Thyroid gland (tissue), 4 donors: Measurements from ENCODE around the gene NCKAP5L. TPM values are rescaled to one million over a fixed set of nuclear protein-coding genes. Genes with fewer than 3 reads are reported as not detected.

ENCODE experiments used
- DNase-seq, 2 donors: peaks; one replicate each; pipeline ENCODE4 v3.0.0-alpha.2; 2019
- H3K27ac ChIP-seq, 3 donors: fragments of 200-600 bp; sonication (generic); 1 replicate in 2 of 3; 2 replicates in 1 of 3; pipeline ENCODE4 v1.5.1; 2016 to 2019; ENCODE audit warnings: mild to moderate bottlenecking in 1 of 3, moderate library complexity in 1 of 3
- H3K27me3 ChIP-seq: fragments of 200-600 bp; sonication (generic); one replicate; pipeline ENCODE4 v1.5.1; 2019
- H3K36me3 ChIP-seq, 2 donors: fragments of 200-600 bp; sonication (generic); one replicate each; pipeline ENCODE4 v1.5.1; 2016 to 2019
- H3K4me1 ChIP-seq, 2 donors: fragments of 200-600 bp; sonication (generic); one replicate each; pipeline ENCODE4 v1.5.1; 2017 to 2019
- H3K4me3 ChIP-seq, 3 donors: fragments of 200-600 bp; sonication (generic); replicated peaks in 1 of 3; 1 replicate in 2 of 3; 2 replicates in 1 of 3; pipeline ENCODE4 v1.5.1; 2016; ENCODE audit warnings: mild to moderate bottlenecking in 1 of 3
- H3K9me3 ChIP-seq: fragments of 200-600 bp; sonication (generic); one replicate; pipeline ENCODE4 v1.5.1; 2017
- CTCF ChIP-seq, 6 experiments: fragments of 200-600 bp in 3 of 6; fragments of 450-650 bp in 3 of 6; sonication (generic) in 3 of 6; IDR thresholded peaks; one replicate each; pipeline ENCODE4 v1.5.1; 2016 to 2019; ENCODE audit warnings: antibody characterized with exemption in 6 of 6, mild to moderate bottlenecking in 2 of 6, inconsistent platforms in 1 of 6, moderate library complexity in 1 of 6
- POLR2A ChIP-seq, 2 donors: fragments of 450-650 bp; IDR thresholded peaks; one replicate each; pipeline ENCODE4 v1.6.1; 2017; ENCODE audit warnings: antibody characterized with exemption in 2 of 2, mild to moderate bottlenecking in 2 of 2, moderate library complexity in 1 of 2
- WGBS, 2 donors: methylation state at CpG; one replicate each; pipeline ENCODE4 v1.1.5; 2017; 5-methylcytosine and 5-hydroxymethylcytosine counted together
- intact Hi-C: fragments of 100-400 bp; cut with DNase I; formaldehyde crosslinking; loops from one replicate; pipeline ENCODE4 v1.15.1; 2023
- total RNA-seq, 4 donors: library from RNA; depleted of rRNA; stranded (reverse); fragments of >200 nt; gene quantifications; one replicate each; pipeline ENCODE4 v1.2.3, GENCODE V29; 2016

Gene NCKAP5L
- total RNA-seq, 4 donors from 2014 or later, result 14.1 to 33.7 (median 16.3) TPM

- 50 to 60% methylated on average over 11 of the region's 11 CpGs for WGBS, 2 donors
- Histone ChIP-seq H3K4me3 (no peak overlapping the region), H3K27me3 (no peaks in the 10 kb centered on the region), H3K9me3 (no peaks in the 10 kb centered on the region), H3K4me1 (peaks cover 29 to 56% of the 10 kb centered on the region in 2 donors), H3K36me3 (no peaks in the 10 kb centered on the region), H3K27ac (peak overlapping the region in 1 of 3 donors; percentile 51)
- DNase-seq, result peak in 1 of 2 donors; percentile 15
- intact Hi-C loops, result loop anchor here (5.0 to 10.0 kb wide), 2 partner anchors 100 to 187 kb away; partner anchors contain the start of gene ASIC1
- TF ChIP-seq POLR2A (IDR thresholded peaks at IDR 0.05) (no peak), CTCF (IDR thresholded peaks at IDR 0.05) (no peak)
Observed at GRCh38 chr12:49867570-49868341, 39.5 kb upstream of the NCKAP5L start.

GRCh38 chr12:49866859-49867569 lies 38.8 kb upstream of the NCKAP5L start:
- H3K27me3 ChIP-seq, result no peaks in the 10 kb centered on the region
- H3K27ac ChIP-seq, result no peak overlapping the region
- H3K4me3 ChIP-seq, result no peak overlapping the region
- intact Hi-C loops, result loop anchor here (5.0 to 10.0 kb wide), 2 partner anchors 100 to 188 kb away; partner anchors contain the start of gene ASIC1
- H3K9me3 ChIP-seq, result no peaks in the 10 kb centered on the region
- 32 to 35% methylated on average over 13 to 19 of the region's 19 CpGs for WGBS, 2 donors
- DNase-seq, result peak; percentile 79 to 85
- TF ChIP-seq CTCF (IDR thresholded peaks at IDR 0.05) (peak; percentile 82 to 100 (median 92)), POLR2A (IDR thresholded peaks at IDR 0.05) (no peak)
- no peaks in the 10 kb centered on the region for H3K36me3 ChIP-seq
- peaks cover 28 to 57% of the 10 kb centered on the region in 2 donors for H3K4me1 ChIP-seq

GRCh38 chr12:49865782-49866135 lies 37.5 kb upstream of the NCKAP5L start:
- intact Hi-C loops, result loop anchor here (5.0 to 10.0 kb wide), 2 partner anchors 102 to 189 kb away; partner anchors contain the start of gene ASIC1
- peaks cover 28 to 60% of the 10 kb centered on the region in 2 donors for H3K4me1 ChIP-seq
- no peak overlapping the region for H3K27ac ChIP-seq
- H3K27me3 ChIP-seq, result no peaks in the 10 kb centered on the region
- H3K9me3 ChIP-seq, result no peaks in the 10 kb centered on the region
- TF ChIP-seq POLR2A (IDR thresholded peaks at IDR 0.05) (no peak), CTCF (IDR thresholded peaks at IDR 0.05) (no peak)
- H3K4me3 ChIP-seq, result no peak overlapping the region
- DNase-seq, result no peak
- 61 to 71% methylated on average over 8 of the region's 8 CpGs for WGBS, 2 donors
- H3K36me3 ChIP-seq, result no peaks in the 10 kb centered on the region

GRCh38 chr12:49865109-49865781 lies 37.0 kb upstream of the NCKAP5L start:
- Histone ChIP-seq H3K27me3 (no peaks in the 10 kb centered on the region), H3K36me3 (no peaks in the 10 kb centered on the region), H3K4me1 (peaks cover 28 to 60% of the 10 kb centered on the region in 2 donors), H3K9me3 (no peaks in the 10 kb centered on the region), H3K27ac (no peak overlapping the region), H3K4me3 (no peak overlapping the region)
- intact Hi-C loops, result loop anchor here (5.0 to 10.0 kb wide), 2 partner anchors 102 to 190 kb away; partner anchors contain the start of gene ASIC1
- DNase-seq, result no peak
- 90 to 96% methylated on average over 13 of the region's 13 CpGs for WGBS, 2 donors
- TF ChIP-seq CTCF (IDR thresholded peaks at IDR 0.05) (no peak), POLR2A (IDR thresholded peaks at IDR 0.05) (no peak)
